NOMO-1 treated with DMSO at 0.1 percent for 48 hours (cell line): ENCODE results near the gene IL15RA.

Experiments used
- DNase-seq: peaks from one replicate; lab custom pipeline; 2025; ENCODE audit not compliant: unreplicated experiment; lab: John Stamatoyannopoulos, UW

IL15RA gene

GRCh38 chr10:5977471-5978229, at the start of gene IL15RA:
Gene IL15RA (minus strand): TSS chr10:5977543. CDS start chr10:5977492, 51 bp downstream.
- peak; percentile 53 for DNase-seq

GRCh38 chr10:6025683-6026255, 48.4 kb upstream of the IL15RA start:
- no peak for DNase-seq

- DNase-seq, result no peak
Measured at GRCh38 chr10:6024334-6024682, 47.0 kb upstream of the IL15RA start.

- DNase-seq, result no peak
Measured at GRCh38 chr10:6023661-6024333, 46.5 kb upstream of the IL15RA start.

- no peak for DNase-seq
Measured at GRCh38 chr10:6022660-6023059, 45.3 kb upstream of the IL15RA start.

- no peak for DNase-seq
Measured at GRCh38 chr10:6020826-6021225, 43.5 kb upstream of the IL15RA start.

GRCh38 chr10:6019796-6020195, 42.5 kb upstream of the IL15RA start:
- DNase-seq, result no peak

GRCh38 chr10:6019010-6019782, 41.9 kb upstream of the IL15RA start:
- no peak for DNase-seq

GRCh38 chr10:6018422-6018821, 41.1 kb upstream of the IL15RA start:
- no peak for DNase-seq

GRCh38 chr10:6017781-6018354, 40.5 kb upstream of the IL15RA start:
- DNase-seq, result no peak

- DNase-seq, result peak; percentile 42
Measured at GRCh38 chr10:6014241-6014761, 37.0 kb upstream of the IL15RA start.

GRCh38 chr10:6013413-6014192, 36.3 kb upstream of the IL15RA start:
- DNase-seq, result no peak

- no peak for DNase-seq
Measured at GRCh38 chr10:6012121-6012905, 35.0 kb upstream of the IL15RA start.

- no peak for DNase-seq
Measured at GRCh38 chr10:6011558-6011957, 34.2 kb upstream of the IL15RA start.

- DNase-seq, result no peak
Measured at GRCh38 chr10:6010569-6010968, 33.2 kb upstream of the IL15RA start.

- no peak for DNase-seq
Measured at GRCh38 chr10:6009961-6010360, 32.6 kb upstream of the IL15RA start.

GRCh38 chr10:6009150-6009549, 31.8 kb upstream of the IL15RA start:
- no peak for DNase-seq

GRCh38 chr10:6008497-6009142, 31.3 kb upstream of the IL15RA start:
- no peak for DNase-seq

- DNase-seq, result no peak
Measured at GRCh38 chr10:6006991-6007390, 29.6 kb upstream of the IL15RA start.
